HepG2 (cell line): Measurements from ENCODE around the gene ZNF777. TPM values are rescaled to one million over a fixed set of nuclear protein-coding genes. Genes with fewer than 3 reads are reported as not detected.

Experiments used
- ATAC-seq: fragments of 200-7000 bp; cut with Tn5 transposase; 3 replicates; pipeline ENCODE4 v1.9.1; 2020; ENCODE audit warnings: mild to moderate bottlenecking, moderate library complexity
- BruUV-seq: library from RNA; stranded (reverse); fragments of 400-500 nt; replicated peaks from 2 replicates; lab custom pipeline; 2021; lab: Mats Ljungman, UMichigan
- CTCF ChIA-PET: fragments of 300-600 bp; formaldehyde crosslinking; extraction: SDS; loops from one replicate; lab custom pipeline; 2021; ENCODE audit warnings: low total read pairs, inconsistent platforms, low intra/inter-chr PET ratio; lab: Yijun Ruan, JAX
- POLR2A ChIA-PET: fragments of 350-600 bp; sonication (Branson Sonifier 250); formaldehyde crosslinking; loops from one replicate; lab custom pipeline; 2020; ENCODE audit warnings: antibody characterized with exemption, inconsistent platforms; lab: Yijun Ruan, JAX
- DNase-seq: peaks from one replicate; pipeline ENCODE4 v3.0.0-alpha.2; 2015; ENCODE audit warnings: low spot score
- FAIRE-seq: peaks from 3 replicates; lab custom pipeline; 2011; peaks lifted over from hg19 to GRCh38; lab: Jason Lieb, UNC
- H2AFZ ChIP-seq: one replicate; pipeline ENCODE4 v1.6.1; 2011; ENCODE audit warnings: low read length, inconsistent platforms
- H3K27ac ChIP-seq: fragments of 300-600 bp; 3 replicates; pipeline ENCODE4 v1.8.0; 2011; ENCODE audit warnings: mixed run types, mild to moderate bottlenecking, mixed read lengths, low read length, inconsistent platforms; ENCODE audit not compliant: insufficient read depth; ENCODE audit errors: extremely low read length
- H3K27me3 ChIP-seq, 2 experiments: fragments of 200-600 bp in 1 of 2; 2 replicates in 1 of 2; 3 replicates in 1 of 2; pipeline versions ENCODE4 v1.6.0 to v1.8.0; 2011; ENCODE audit warnings: low read length in 2 of 2, mild to moderate bottlenecking in 2 of 2, moderate library complexity in 2 of 2, inconsistent platforms in 1 of 2; ENCODE audit not compliant: insufficient read depth in 2 of 2, control insufficient read depth in 1 of 2
- H3K36me3 ChIP-seq, 2 experiments: fragments of 200-600 bp in 1 of 2; replicated peaks in 1 of 2; 2 replicates in 1 of 2; 3 replicates in 1 of 2; pipeline versions ENCODE4 v1.5.1 to v1.8.0; 2011; ENCODE audit warnings: low read length in 2 of 2, inconsistent platforms in 1 of 2; ENCODE audit not compliant: insufficient read depth in 2 of 2, control insufficient read depth in 1 of 2
- H3K4me1 ChIP-seq: 2 replicates; pipeline ENCODE4 v1.5.1; 2012; ENCODE audit warnings: low read length, inconsistent platforms; ENCODE audit not compliant: insufficient read depth
- H3K4me2 ChIP-seq: 2 replicates; pipeline ENCODE4 v1.6.0; 2011; ENCODE audit warnings: low read depth, low read length, inconsistent platforms
- H3K4me3 ChIP-seq, 3 experiments: fragments of 200-600 bp in 1 of 3; sonication (generic), shearing (Covaris generic) in 1 of 3; replicated peaks in 1 of 3; 2 replicates each; pipeline ENCODE4 v1.5.1; 2011 to 2016; ENCODE audit warnings: low read length in 3 of 3, inconsistent platforms in 2 of 3, low read depth in 2 of 3, mild to moderate bottlenecking in 2 of 3, control low read depth in 1 of 3, mixed read lengths in 1 of 3; ENCODE audit not compliant: insufficient read depth in 1 of 3
- H3K79me2 ChIP-seq: one replicate; pipeline ENCODE4 v1.6.1; 2011; ENCODE audit warnings: low read length, inconsistent platforms; ENCODE audit not compliant: insufficient read depth
- H3K9ac ChIP-seq: 2 replicates; pipeline ENCODE4 v1.6.0; 2011; ENCODE audit warnings: mild to moderate bottlenecking, low read depth, low read length, inconsistent platforms; ENCODE audit not compliant: insufficient read depth
- H3K9me3 ChIP-seq: 2 replicates; pipeline ENCODE4 v1.5.1; 2012; ENCODE audit warnings: mild to moderate bottlenecking, low read length
- H4K20me1 ChIP-seq: 2 replicates; pipeline ENCODE4 v1.6.0; 2011; ENCODE audit warnings: inconsistent platforms, mild to moderate bottlenecking, low read length, moderate library complexity; ENCODE audit not compliant: insufficient read depth
- DMAP1 ChIP-seq: IDR thresholded peaks from 2 replicates; pipeline ENCODE4 v1.6.1; 2016
- HNRNPH1 ChIP-seq: fragments of 200-400 bp; formaldehyde crosslinking; optimal IDR thresholded peaks from 2 replicates; pipeline ENCODE3; 2017; ENCODE audit warnings: mild to moderate bottlenecking, low read depth, low read length
- JUND ChIP-seq: sonication (generic); formaldehyde crosslinking; IDR thresholded peaks from 2 replicates; pipeline ENCODE4 v1.8.0; 2022; ENCODE audit warnings: mild to moderate bottlenecking, missing genetic modification reagents
- PRMT3 ChIP-seq: sonication (generic); formaldehyde crosslinking; IDR thresholded peaks from 2 replicates; pipeline ENCODE4 v1.8.1; 2022; ENCODE audit warnings: low read depth, mild to moderate bottlenecking, moderate library complexity, missing genetic modification reagents, borderline replicate concordance
- TCF7L2 ChIP-seq: IDR thresholded peaks from 2 replicates; pipeline ENCODE4 v1.6.1; 2011; ENCODE audit warnings: mild to moderate bottlenecking, low read depth, low read length, moderate library complexity
- ZNF557 ChIP-seq: sonication (generic); formaldehyde crosslinking; IDR thresholded peaks from 2 replicates; pipeline ENCODE4 v1.4.0; 2020; ENCODE audit warnings: missing genetic modification reagents
- ZNF558 ChIP-seq: sonication (generic); formaldehyde crosslinking; IDR thresholded peaks from 2 replicates; pipeline ENCODE4 v1.9.0; 2022; ENCODE audit warnings: mild to moderate bottlenecking, missing genetic modification reagents, borderline replicate concordance
- ZNF572 ChIP-seq: sonication (generic); formaldehyde crosslinking; IDR thresholded peaks from 2 replicates; pipeline ENCODE4 v1.5.1; 2020; ENCODE audit warnings: mild to moderate bottlenecking, missing genetic modification reagents
- ZNF616 ChIP-seq: sonication (generic); formaldehyde crosslinking; IDR thresholded peaks from 2 replicates; pipeline ENCODE4 v1.5.0; 2020; ENCODE audit warnings: low read depth, mild to moderate bottlenecking, missing genetic modification reagents
- ZNF788 ChIP-seq: sonication (generic); formaldehyde crosslinking; IDR thresholded peaks from 2 replicates; pipeline ENCODE4 v1.5.0; 2020; ENCODE audit warnings: mild to moderate bottlenecking, missing genetic modification reagents, borderline replicate concordance
- in situ Hi-C: cut with HindIII; loops from 2 replicates; pipeline ENCODE4 v1.10.0; 2017; ENCODE audit warnings: low pct_unique_long_range_greater_than_20kb; ENCODE audit not compliant: extremely low pct_ligation_motif_present
- intact Hi-C: fragments of 100-400 bp; cut with micrococcal nuclease; formaldehyde crosslinking; loops from one replicate; pipeline ENCODE4 v1.10.0; 2022; ENCODE audit not compliant: unreplicated experiment
- polyA plus RNA-seq, 8 experiments: library from polyadenylated mRNA; depleted of rRNA in 3 of 8; stranded (reverse) in 7 of 8; unstranded in 1 of 8; fragments of >200 nt; fragmentation: Illumina TruSeq in 4 of 8; extraction: Trizol in 4 of 8; gene quantifications; 2 replicates each; pipeline versions ENCODE4 v1.2.1 to v1.2.3, GENCODE V29; 2011 to 2016; ENCODE audit warnings: low read depth in 4 of 8, missing spikeins in 1 of 8, mixed read lengths in 1 of 8; ENCODE audit not compliant: insufficient read depth in 1 of 8
- total RNA-seq, 5 experiments: library from RNA; depleted of rRNA; stranded (reverse); fragments of >200 nt; fragmentation: Illumina TruSeq; extraction: Trizol; gene quantifications; 2 replicates each; pipeline ENCODE4 v1.2.3, GENCODE V29; 2016; ENCODE audit warnings: low read depth in 1 of 5
- TF ChIP-seq, protein P1 (sequence below): sonication (generic); formaldehyde crosslinking; IDR thresholded peaks from 2 replicates; pipeline ENCODE4 v1.4.0; 2020; ENCODE audit warnings: missing genetic modification reagents
- TF ChIP-seq, protein P2 (sequence below): sonication (generic); formaldehyde crosslinking; IDR thresholded peaks from 2 replicates; pipeline ENCODE4 v1.9.0; 2022; ENCODE audit warnings: low read depth, missing genetic modification reagents
- TF ChIP-seq, protein P3 (sequence below): sonication (generic); formaldehyde crosslinking; IDR thresholded peaks from 2 replicates; pipeline ENCODE4 v1.8.1; 2023; ENCODE audit warnings: missing genetic modification reagents, mild to moderate bottlenecking, borderline replicate concordance
- TF ChIP-seq, protein P4 (sequence below): fragments of 450-650 bp; IDR thresholded peaks from 2 replicates; pipeline ENCODE4 v1.6.1; 2017
- TF ChIP-seq, protein P5 (sequence below): sonication (generic); formaldehyde crosslinking; IDR thresholded peaks from 2 replicates; pipeline ENCODE4 v1.9.0; 2021; ENCODE audit warnings: missing genetic modification reagents, borderline replicate concordance

ZNF777 gene
- total and polyA plus RNA-seq, 2 of the 13 experiments (the other 11 are each of a cell fraction or from before 2014, with no cell fraction given), result 3.8 to 6.0 TPM

DNA sequence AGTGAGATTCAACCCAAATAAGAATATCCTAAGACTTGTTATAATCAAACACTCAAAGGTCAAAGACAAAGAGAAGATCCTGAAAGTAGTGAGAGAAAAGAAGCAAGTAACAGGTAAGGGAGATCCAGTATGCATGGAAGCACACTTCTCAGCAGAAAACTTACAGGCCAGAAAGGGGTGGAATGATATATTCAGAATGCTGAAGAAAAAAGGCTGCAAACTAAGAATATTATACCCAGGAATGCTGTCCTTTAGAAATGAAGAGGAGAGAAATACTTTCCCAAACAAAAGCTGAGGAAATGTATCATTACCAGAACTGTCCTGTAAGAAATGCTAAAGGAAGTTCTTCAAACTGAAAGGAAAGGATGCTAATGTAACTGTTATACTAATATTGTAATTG is 49.4 kb upstream of the ZNF777 start:
- no TSS peak for BruUV-seq
- no peak overlapping the region for H3K27ac ChIP-seq
- H4K20me1 ChIP-seq, result no peaks in the 10 kb centered on the region
- TF ChIP-seq ZNF616 (CRISPR knock-in tag) (no peak), TCF7L2 (no peak), ZNF788 (no peak), ZNF557 (CRISPR knock-in tag) (no peak), ZNF558 (CRISPR knock-in tag) (no peak), PRMT3 (no peak), HNRNPH1 (no peak), ZNF572 (CRISPR knock-in tag) (no peak), JUND (CRISPR knock-in tag) (no peak), DMAP1 (CRISPR knock-in tag) (no peak)
- TF ChIP-seq, protein P1, sequence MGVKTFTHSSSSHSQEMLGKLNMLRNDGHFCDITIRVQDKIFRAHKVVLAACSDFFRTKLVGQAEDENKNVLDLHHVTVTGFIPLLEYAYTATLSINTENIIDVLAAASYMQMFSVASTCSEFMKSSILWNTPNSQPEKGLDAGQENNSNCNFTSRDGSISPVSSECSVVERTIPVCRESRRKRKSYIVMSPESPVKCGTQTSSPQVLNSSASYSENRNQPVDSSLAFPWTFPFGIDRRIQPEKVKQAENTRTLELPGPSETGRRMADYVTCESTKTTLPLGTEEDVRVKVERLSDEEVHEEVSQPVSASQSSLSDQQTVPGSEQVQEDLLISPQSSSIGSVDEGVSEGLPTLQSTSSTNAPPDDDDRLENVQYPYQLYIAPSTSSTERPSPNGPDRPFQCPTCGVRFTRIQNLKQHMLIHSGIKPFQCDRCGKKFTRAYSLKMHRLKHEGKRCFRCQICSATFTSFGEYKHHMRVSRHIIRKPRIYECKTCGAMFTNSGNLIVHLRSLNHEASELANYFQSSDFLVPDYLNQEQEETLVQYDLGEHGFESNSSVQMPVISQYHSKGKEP, result no peak
- TF ChIP-seq, protein P2, sequence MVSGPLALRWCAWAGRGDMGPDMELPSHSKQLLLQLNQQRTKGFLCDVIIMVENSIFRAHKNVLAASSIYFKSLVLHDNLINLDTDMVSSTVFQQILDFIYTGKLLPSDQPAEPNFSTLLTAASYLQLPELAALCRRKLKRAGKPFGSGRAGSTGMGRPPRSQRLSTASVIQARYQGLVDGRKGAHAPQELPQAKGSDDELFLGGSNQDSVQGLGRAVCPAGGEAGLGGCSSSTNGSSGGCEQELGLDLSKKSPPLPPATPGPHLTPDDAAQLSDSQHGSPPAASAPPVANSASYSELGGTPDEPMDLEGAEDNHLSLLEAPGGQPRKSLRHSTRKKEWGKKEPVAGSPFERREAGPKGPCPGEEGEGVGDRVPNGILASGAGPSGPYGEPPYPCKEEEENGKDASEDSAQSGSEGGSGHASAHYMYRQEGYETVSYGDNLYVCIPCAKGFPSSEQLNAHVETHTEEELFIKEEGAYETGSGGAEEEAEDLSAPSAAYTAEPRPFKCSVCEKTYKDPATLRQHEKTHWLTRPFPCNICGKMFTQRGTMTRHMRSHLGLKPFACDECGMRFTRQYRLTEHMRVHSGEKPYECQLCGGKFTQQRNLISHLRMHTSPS, result no peak
- TF ChIP-seq, protein P3, sequence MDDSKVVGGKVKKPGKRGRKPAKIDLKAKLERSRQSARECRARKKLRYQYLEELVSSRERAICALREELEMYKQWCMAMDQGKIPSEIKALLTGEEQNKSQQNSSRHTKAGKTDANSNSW (CRISPR knock-in tag), result no peak
- TF ChIP-seq, protein P4, sequence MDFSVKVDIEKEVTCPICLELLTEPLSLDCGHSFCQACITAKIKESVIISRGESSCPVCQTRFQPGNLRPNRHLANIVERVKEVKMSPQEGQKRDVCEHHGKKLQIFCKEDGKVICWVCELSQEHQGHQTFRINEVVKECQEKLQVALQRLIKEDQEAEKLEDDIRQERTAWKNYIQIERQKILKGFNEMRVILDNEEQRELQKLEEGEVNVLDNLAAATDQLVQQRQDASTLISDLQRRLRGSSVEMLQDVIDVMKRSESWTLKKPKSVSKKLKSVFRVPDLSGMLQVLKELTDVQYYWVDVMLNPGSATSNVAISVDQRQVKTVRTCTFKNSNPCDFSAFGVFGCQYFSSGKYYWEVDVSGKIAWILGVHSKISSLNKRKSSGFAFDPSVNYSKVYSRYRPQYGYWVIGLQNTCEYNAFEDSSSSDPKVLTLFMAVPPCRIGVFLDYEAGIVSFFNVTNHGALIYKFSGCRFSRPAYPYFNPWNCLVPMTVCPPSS, result no peak
- TF ChIP-seq, protein P5, sequence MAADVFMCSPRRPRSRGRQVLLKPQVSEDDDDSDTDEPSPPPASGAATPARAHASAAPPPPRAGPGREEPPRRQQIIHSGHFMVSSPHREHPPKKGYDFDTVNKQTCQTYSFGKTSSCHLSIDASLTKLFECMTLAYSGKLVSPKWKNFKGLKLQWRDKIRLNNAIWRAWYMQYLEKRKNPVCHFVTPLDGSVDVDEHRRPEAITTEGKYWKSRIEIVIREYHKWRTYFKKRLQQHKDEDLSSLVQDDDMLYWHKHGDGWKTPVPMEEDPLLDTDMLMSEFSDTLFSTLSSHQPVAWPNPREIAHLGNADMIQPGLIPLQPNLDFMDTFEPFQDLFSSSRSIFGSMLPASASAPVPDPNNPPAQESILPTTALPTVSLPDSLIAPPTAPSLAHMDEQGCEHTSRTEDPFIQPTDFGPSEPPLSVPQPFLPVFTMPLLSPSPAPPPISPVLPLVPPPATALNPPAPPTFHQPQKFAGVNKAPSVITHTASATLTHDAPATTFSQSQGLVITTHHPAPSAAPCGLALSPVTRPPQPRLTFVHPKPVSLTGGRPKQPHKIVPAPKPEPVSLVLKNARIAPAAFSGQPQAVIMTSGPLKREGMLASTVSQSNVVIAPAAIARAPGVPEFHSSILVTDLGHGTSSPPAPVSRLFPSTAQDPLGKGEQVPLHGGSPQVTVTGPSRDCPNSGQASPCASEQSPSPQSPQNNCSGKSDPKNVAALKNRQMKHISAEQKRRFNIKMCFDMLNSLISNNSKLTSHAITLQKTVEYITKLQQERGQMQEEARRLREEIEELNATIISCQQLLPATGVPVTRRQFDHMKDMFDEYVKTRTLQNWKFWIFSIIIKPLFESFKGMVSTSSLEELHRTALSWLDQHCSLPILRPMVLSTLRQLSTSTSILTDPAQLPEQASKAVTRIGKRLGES (CRISPR knock-in tag), result no peak
- no peak for ATAC-seq
- intact Hi-C loops (no loop called here), in situ Hi-C loops (no loop called here)
- H3K79me2 ChIP-seq, result no peaks in the 10 kb centered on the region
- H3K9ac ChIP-seq, result no peak overlapping the region
- H2AFZ ChIP-seq, result no peak overlapping the region
- no peak overlapping the region for H3K4me2 ChIP-seq
- no peaks in the 10 kb centered on the region for H3K36me3 ChIP-seq
- FAIRE-seq, result no peak
- no peak overlapping the region for H3K4me3 ChIP-seq
- peaks cover 23% of the 10 kb centered on the region for H3K9me3 ChIP-seq
- H3K27me3 ChIP-seq, result no peaks in the 10 kb centered on the region; a peak in 1 of 5 replicates
- H3K4me1 ChIP-seq, result no peaks in the 10 kb centered on the region
- POLR2A ChIA-PET, result no interaction called here
- no peak for DNase-seq
- CTCF ChIA-PET, result no interaction called here
